NCI-H510A (cell line): ENCODE data around the gene HECA.
"Not testable (repeated sequence)": the region's sequence is repeated elsewhere in the genome, so short reads cannot be mapped to it uniquely, and the experiment has no call there.

ENCODE experiments used
- DNase-seq: peaks from one replicate; lab custom pipeline; 2025; lab: John Stamatoyannopoulos, UW

Gene HECA

GRCh38 chr6:139135578-139136545 is 982 bp downstream of the HECA start:
- DNase-seq: no peak

- DNase-seq: no peak
Measured at GRCh38 chr6:139137706-139138105, 2.8 kb downstream of the HECA start.

- not testable (repeated sequence) for DNase-seq
Measured at GRCh38 chr6:139140854-139141253, 6.0 kb downstream of the HECA start.

GRCh38 chr6:139142262-139142661 is 7.4 kb downstream of the HECA start:
- no peak for DNase-seq

- DNase-seq: no peak
Measured at GRCh38 chr6:139143111-139143510, 8.2 kb downstream of the HECA start.

- no peak for DNase-seq
Measured at GRCh38 chr6:139144490-139145085, 9.7 kb downstream of the HECA start.

GRCh38 chr6:139145661-139146060 is 10.8 kb downstream of the HECA start:
- DNase-seq: no peak

- DNase-seq: no peak
Measured at GRCh38 chr6:139146317-139146726, 11.4 kb downstream of the HECA start.

- no peak for DNase-seq
Measured at GRCh38 chr6:139147628-139148027, 12.7 kb downstream of the HECA start.

- no peak for DNase-seq
Measured at GRCh38 chr6:139148557-139149235, 13.8 kb downstream of the HECA start.

GRCh38 chr6:139149383-139149782 is 14.5 kb downstream of the HECA start:
- no peak for DNase-seq

- DNase-seq: no peak
Measured at GRCh38 chr6:139150920-139151319, 16.0 kb downstream of the HECA start.

GRCh38 chr6:139151425-139152087 is 16.7 kb downstream of the HECA start:
- no peak for DNase-seq

GRCh38 chr6:139152088-139152891 is 17.4 kb downstream of the HECA start:
- no peak for DNase-seq

- DNase-seq: no peak
Measured at GRCh38 chr6:139152892-139153271, 18.0 kb downstream of the HECA start.

GRCh38 chr6:139153855-139154254 is 19.0 kb downstream of the HECA start:
- DNase-seq: no peak

GRCh38 chr6:139154881-139155547 is 20.1 kb downstream of the HECA start:
- no peak for DNase-seq

- no peak for DNase-seq
Measured at GRCh38 chr6:139156102-139156501, 21.2 kb downstream of the HECA start.

GRCh38 chr6:139156551-139156950 is 21.7 kb downstream of the HECA start:
- DNase-seq: no peak

- not testable (repeated sequence) for DNase-seq
Measured at GRCh38 chr6:139157086-139157485, 22.2 kb downstream of the HECA start.

- DNase-seq: no peak
Measured at GRCh38 chr6:139159016-139159415, 24.1 kb downstream of the HECA start.
